AG04449 (cell line): ENCODE results near the gene SOX6.

Experiments used
- CTCF ChIA-PET: fragments of 350-600 bp; formaldehyde crosslinking; extraction: SDS; loops from one replicate; lab custom pipeline; 2021; ENCODE audit warnings: antibody characterized with exemption; lab: Yijun Ruan, JAX
- POLR2A ChIA-PET: fragments of 400-600, 350-600 bp; formaldehyde crosslinking; extraction: SDS; loops from one replicate; lab custom pipeline; 2020; ENCODE audit warnings: antibody characterized with exemption, inconsistent platforms; lab: Yijun Ruan, JAX
- DNase-seq: peaks from one replicate; pipeline ENCODE4 v3.0.0-alpha.2; 2010; ENCODE audit warnings: low read depth, low spot score
- H3K4me3 ChIP-seq: 2 replicates; pipeline ENCODE4 v1.5.1; 2011; ENCODE audit warnings: low read depth, mild to moderate bottlenecking, control low read depth, low read length
- CTCF ChIP-seq: IDR thresholded peaks from one replicate; pipeline ENCODE4 v1.5.1; 2011; ENCODE audit warnings: mild to moderate bottlenecking, moderate library complexity, low read length, control low read depth, inconsistent platforms; ENCODE audit not compliant: insufficient read depth; ENCODE audit errors: missing control alignments

SOX6 gene

GRCh38 chr11:16352707-16353106 lies 3.6 kb downstream of the SOX6 start:
- TF ChIP-seq CTCF: no peak
- CTCF ChIA-PET: no interaction called here
- POLR2A ChIA-PET: interaction anchor here (0.6 kb wide), 1 partner anchor 756 kb away, joined by 3 read pairs; no protein-coding TSS in a partner anchor
- no peak overlapping the region for H3K4me3 ChIP-seq
- no peak for DNase-seq

- CTCF ChIA-PET: interaction anchor here (1.2 kb wide), 1 partner anchor 10 kb away, joined by 3 read pairs; no protein-coding TSS in a partner anchor
- H3K4me3 ChIP-seq: no peak overlapping the region
- DNase-seq: no peak
- TF ChIP-seq CTCF: no peak
- POLR2A ChIA-PET: no interaction called here
Observed at GRCh38 chr11:16350125-16350524, 6.2 kb downstream of the SOX6 start.

DNA sequence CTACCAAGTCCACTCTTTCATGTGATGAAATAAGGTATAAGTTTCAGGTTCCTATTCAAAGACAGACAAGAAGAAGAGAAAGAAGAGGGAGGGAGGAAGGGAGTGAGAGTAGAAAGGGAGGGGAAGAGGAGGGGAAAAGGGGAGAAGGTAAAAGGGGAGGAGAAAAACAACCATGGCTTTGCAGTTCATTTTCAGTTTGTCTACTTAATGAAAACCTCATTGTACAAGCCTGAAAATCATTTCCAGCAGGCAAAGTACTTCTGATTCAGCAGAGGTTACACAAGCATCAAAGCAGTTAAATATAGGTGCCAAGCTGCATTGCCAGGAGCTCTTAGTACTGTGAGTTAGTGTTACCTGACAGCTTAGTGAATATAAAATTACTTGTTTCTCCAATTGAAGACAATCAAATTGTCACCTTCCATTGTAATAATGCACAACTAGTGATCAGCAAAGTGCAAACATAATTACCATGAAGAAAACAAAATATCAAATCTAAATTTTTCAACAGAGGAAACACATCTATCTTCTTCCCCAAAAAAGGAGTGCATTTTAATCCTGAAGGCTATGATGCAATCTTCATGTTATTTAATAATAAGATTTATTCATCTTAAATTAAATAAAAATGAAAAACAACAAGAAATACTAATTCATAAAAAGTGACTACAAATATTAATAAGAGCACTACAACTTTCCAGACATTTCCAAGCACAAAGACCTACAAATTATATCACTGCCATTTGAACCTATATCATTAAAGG lies 8.2 kb downstream of the SOX6 start:
- H3K4me3 ChIP-seq: no peak overlapping the region
- POLR2A ChIA-PET: no interaction called here
- DNase-seq: no peak
- CTCF ChIA-PET: no interaction called here
- TF ChIP-seq CTCF: no peak

DNA sequence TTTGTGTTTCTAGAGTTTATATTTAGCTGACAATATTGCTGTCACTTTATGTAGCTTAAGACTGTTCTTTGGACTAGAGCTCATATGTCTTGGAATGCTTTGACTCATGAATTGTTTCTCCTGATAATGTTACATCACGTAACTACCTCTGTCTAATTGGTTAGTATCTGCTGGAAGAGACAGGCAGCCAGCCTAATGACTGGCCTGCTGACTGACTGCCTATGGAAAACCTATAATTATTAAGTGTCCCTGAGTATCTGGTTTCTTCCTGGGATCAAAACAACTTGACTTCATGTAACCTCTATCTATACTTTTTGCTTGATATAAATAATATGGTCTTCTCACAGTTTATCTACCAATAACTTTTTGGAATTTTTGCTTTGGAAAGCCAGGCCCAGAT lies 9.4 kb downstream of the SOX6 start:
- CTCF ChIA-PET: interaction anchor here (1.7 kb wide), 1 partner anchor 7 kb away, joined by 3 read pairs; no protein-coding TSS in a partner anchor
- no peak for TF ChIP-seq CTCF
- H3K4me3 ChIP-seq: no peak overlapping the region
- POLR2A ChIA-PET: no interaction called here
- no peak for DNase-seq

GRCh38 chr11:16341853-16342252 lies 14.5 kb downstream of the SOX6 start:
- ChIA-PET POLR2A (no interaction called here), CTCF (no interaction called here)
- no peak overlapping the region for H3K4me3 ChIP-seq
- no peak for DNase-seq
- TF ChIP-seq CTCF: no peak

- CTCF ChIA-PET: no interaction called here
- no peak overlapping the region for H3K4me3 ChIP-seq
- POLR2A ChIA-PET: no interaction called here
- no peak for DNase-seq
- TF ChIP-seq CTCF: no peak
Observed at GRCh38 chr11:16338393-16338792, 18.0 kb downstream of the SOX6 start.
